H54 (cell line): ENCODE results near the gene GPRIN2.

Source experiments
- DNase-seq: peaks from one replicate; pipeline ENCODE4 v3.0.0; 2011; ENCODE audit warnings: low spot score, mixed read lengths; ENCODE audit not compliant: insufficient read length
- FAIRE-seq: peaks from 3 replicates; lab custom pipeline; 2011; peaks lifted over from hg19 to GRCh38; lab: Jason Lieb, UNC
- POLR2A ChIP-seq: IDR thresholded peaks from 2 replicates; pipeline ENCODE4 v1.6.1; 2011; ENCODE audit warnings: low read depth, mild to moderate bottlenecking, low read length

The GPRIN2 gene

GRCh38 chr10:46553238-46554049 lies 3.0 kb downstream of the GPRIN2 start:
- no peak for DNase-seq
- FAIRE-seq: no peak
- TF ChIP-seq POLR2A: no peak

GRCh38 chr10:46552526-46553237 lies 3.8 kb downstream of the GPRIN2 start:
- TF ChIP-seq POLR2A: no peak
- DNase-seq (no peak), FAIRE-seq (no peak)

- no peak for TF ChIP-seq POLR2A
- FAIRE-seq: no peak
- DNase-seq: no peak
Observed at GRCh38 chr10:46551701-46552525, 4.5 kb downstream of the GPRIN2 start.

- FAIRE-seq (no peak), DNase-seq (no peak)
- TF ChIP-seq POLR2A: no peak
Observed at GRCh38 chr10:46550795-46551700, 5.4 kb downstream of the GPRIN2 start.

GRCh38 chr10:46550076-46550790 lies 6.2 kb downstream of the GPRIN2 start:
- DNase-seq (no peak), FAIRE-seq (no peak)
- TF ChIP-seq POLR2A: no peak

GRCh38 chr10:46549171-46550075 lies 7.0 kb downstream of the GPRIN2 start:
- TF ChIP-seq POLR2A: no peak
- no peak for DNase-seq
- no peak for FAIRE-seq

GRCh38 chr10:46548498-46549090 lies 7.9 kb downstream of the GPRIN2 start:
- DNase-seq (peak; percentile 66), FAIRE-seq (no peak)
- TF ChIP-seq POLR2A: no peak

- FAIRE-seq (no peak), DNase-seq (no peak)
Observed at GRCh38 chr10:46547541-46548497, 8.6 kb downstream of the GPRIN2 start.

GRCh38 chr10:46546591-46547540 lies 9.6 kb downstream of the GPRIN2 start:
- DNase-seq (no peak), FAIRE-seq (no peak)
- TF ChIP-seq POLR2A: no peak

More at GRCh38 chr10:46547541-46548497, 8.6 kb downstream of the GPRIN2 start:
- TF ChIP-seq POLR2A: no peak
